ENCODE measurements around the gene NAP1L4. TPM values are rescaled to one million over a fixed set of nuclear protein-coding genes. Genes with fewer than 3 reads are reported as not detected.

The NAP1L4 gene
- total RNA-seq, 1 donor = 90.2 TPM

DNA sequence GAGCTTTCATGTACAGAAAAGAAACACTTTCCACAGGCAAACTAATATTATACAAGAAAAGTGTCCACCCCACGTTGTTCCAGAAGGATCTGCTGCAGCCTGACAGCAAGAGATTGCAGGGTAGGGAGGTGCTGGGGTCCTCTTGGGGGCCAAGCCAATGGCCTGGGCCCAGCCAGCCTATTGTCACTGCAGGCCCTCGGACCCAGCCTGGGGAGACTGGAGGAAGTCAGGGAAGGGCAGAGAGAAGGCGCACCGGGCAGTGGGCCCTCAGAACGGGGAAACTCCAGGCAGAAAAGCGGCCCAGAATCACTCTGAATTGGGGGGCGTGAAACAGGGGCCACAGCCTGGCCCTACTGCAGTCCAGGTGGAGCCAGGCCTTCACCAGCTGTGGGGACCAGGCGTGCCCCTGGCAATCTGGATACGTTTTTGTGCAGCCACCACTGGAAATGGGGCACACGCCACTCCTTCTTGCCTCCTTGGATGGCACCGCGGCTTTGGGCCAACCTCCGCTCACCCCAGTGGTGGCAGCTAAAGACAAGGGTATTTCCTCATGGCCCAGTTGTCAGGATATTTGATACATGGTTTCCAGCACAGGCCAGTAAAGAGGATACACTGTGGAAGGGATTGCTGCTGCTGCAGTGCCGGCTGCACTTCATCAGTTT, 3.9 kb upstream of the NAP1L4 start:
- no peak for DNase-seq (ENCODE audit: low read depth in 2 of 3, low spot score in 2 of 3)

DNA sequence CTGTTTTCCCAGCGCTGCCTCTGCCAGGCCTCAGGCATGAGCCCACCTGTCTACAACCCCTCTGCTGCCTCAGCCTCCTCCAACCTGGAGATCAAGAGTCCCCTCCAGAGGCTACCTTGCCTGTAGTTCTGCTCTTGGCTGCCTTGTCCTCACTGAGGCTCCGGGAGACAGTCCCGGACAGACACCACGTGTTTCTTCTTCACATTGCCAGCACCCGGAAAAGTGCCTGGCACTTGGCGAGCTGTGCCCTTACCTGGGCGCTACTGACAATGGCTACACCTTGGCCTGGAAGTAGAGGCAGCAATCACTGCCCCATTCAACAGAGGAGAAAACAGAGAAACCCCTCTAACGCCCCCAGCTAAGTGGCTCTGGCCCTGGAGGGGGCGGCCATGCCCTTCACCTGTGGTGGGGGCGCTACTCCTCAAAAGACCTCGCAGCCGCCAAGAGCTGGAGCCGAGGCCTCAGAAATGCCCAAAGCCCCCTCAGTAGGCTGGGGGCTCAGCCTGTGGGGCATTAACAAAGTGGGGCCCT, 3.0 kb upstream of the NAP1L4 start:
- no peak for DNase-seq (ENCODE audit: low read depth in 2 of 3, low spot score in 2 of 3)

DNA sequence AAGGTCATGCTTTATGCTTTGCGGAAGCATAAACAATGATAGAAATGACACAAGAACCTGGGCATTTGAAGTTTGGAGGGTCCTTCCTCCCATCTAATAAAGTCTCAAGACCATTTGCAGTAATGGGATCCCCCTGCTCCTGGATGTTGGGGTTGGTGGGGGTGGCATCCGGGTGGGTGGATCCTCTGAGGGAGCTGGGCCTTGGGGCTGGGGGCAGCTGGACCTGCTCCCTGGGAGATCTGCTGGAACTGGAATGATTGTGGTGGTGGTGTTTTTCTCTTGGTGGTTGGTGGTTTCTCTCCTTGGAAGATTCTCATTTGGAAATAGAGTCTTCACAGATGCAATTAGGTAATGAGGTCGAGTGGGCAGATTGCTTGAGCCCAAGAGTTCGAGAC, 2.2 kb upstream of the NAP1L4 start:
- no peak for DNase-seq (ENCODE audit: low read depth in 2 of 3, low spot score in 2 of 3)

DNA sequence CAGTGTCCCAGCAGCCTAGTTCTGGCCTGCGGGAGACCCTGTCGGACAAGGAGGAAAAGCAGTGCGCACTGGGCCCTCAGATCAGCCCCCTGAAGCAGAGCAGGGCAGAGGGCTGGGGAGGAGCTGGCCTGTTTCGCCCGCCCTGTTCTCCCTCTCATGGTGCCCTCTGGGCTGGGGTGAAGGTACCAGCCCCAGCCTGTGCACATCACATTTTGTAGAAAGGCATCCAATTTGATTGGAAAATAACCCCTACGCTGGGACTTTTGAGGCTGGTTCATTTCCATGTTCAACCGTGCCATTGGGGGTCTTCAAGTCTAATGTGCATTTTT, 832 bp upstream of the NAP1L4 start:
- peak in 1 of 3 donors; percentile 24 for DNase-seq (ENCODE audit: low read depth in 2 of 3, low spot score in 2 of 3)

DNA sequence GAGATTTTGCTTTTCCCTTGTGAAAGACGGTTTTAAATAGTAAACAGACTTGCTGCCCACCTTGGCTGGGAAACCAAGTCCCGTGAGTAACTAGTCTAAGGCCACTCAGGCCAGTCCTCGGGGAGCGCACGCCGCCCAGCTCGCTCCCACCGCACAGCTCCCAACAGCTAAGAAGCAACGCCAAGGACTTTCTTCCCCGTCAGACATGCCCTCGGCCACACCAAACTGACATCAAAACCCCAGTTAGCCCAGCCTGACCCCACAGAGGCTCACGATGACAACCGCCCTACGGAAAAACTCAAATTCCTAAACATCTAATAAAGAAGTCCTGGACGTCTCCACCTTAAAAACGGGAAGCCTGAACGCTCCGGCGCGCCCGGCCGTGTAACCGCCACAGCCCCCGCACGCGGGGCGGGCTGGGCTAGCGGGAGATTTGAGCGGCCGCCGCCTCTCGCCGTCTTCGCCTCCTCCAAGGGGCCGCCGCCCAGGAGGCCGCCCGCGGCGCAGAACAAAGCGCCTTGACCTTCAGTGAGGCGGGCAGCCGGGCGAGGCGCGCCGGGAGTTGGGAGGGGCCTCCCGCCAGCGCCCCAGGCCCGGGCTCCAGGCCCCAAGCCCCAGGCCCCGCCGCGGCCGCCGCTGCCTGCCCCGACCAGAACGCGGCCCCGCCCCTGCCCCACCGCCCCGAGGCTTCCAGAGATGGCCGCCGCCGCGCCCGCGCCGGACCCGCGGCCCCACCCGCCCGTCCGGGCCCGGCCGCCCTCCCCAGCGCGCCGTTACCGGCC, 486 bp downstream of the NAP1L4 start:
- peak in 2 of 3 donors; percentile 34 to 51 for DNase-seq (ENCODE audit: low read depth in 2 of 3, low spot score in 2 of 3)

DNA sequence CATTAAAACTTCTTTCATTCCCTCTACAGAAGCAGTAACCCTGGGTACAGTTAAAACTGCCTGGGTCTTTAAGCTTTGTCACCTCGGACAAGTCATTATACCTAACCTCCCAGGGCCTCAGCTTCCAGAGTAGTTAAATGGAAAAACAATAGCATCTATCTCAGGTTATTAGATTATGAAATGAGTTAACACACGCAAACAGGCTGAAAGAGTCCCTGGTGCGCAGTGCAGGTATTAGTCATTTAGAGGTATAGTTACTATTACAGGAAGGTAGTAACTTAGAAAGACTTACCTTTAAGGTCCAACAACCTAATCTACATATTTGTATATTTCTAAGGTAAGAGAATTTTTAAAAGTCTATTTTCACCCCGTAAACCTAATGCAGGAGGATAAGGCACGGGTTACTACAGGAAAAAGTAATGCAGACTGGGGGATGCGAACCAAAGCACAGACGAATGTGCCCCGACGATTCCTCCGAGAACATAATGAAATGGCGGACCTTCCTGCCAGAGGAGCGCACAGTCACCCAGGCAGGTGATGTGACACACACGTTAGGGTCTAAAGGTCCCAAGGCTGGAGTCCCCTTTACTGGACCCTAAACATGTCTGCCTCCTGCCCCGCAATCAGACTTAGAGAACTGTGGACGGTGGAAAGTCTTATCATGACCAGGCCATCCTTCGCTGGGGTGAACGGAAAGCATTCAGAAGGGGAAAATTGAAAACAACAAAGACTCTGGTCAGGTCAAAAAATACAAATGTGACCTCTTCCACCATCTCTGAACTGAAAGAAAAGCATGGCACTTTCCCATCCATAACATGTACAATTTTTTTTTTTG, 1.3 kb downstream of the NAP1L4 start:
- peak in 2 of 3 donors; percentile 12 to 22 for DNase-seq (ENCODE audit: low read depth in 2 of 3, low spot score in 2 of 3)

DNA sequence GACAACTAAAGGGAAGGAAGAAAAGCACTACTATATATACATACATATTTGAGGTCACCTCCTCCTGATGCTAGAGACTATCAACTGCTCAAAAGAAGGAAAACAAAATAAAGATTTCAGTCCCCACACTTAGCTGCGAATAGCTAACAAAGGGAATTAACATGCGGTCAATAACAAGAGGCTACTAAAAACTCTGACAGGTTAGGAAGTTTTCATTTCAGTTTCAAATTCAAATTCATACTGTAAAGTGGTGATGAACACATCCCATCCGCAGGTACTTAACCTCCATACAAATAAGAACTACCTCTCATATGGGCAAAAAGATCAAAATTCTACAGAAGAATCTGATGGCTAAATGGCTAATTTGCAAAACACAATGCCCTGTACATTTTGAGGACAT, 2.6 kb downstream of the NAP1L4 start:
- DNase-seq (ENCODE audit: low read depth in 2 of 3, low spot score in 2 of 3) = no peak

DNA sequence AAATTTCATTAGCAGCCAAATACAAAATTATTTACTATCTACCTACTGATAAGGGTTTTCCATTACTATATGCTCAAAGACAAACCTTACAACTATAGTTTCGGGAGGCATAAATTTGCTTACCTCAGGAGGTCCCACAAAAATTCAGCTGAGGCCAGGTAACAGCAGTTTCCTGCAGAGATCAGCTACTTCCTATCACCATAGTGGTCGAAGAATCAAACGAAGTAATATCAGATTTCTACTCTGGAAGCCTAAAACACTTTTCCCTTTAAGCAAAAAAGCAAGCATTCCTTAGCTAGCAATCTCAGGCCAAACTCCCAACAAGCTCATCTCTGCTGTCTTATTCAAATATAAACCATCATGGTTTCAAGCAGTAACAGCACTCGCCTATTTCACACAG, 3.1 kb downstream of the NAP1L4 start:
- no peak for DNase-seq (ENCODE audit: low read depth in 2 of 3, low spot score in 2 of 3)

DNA sequence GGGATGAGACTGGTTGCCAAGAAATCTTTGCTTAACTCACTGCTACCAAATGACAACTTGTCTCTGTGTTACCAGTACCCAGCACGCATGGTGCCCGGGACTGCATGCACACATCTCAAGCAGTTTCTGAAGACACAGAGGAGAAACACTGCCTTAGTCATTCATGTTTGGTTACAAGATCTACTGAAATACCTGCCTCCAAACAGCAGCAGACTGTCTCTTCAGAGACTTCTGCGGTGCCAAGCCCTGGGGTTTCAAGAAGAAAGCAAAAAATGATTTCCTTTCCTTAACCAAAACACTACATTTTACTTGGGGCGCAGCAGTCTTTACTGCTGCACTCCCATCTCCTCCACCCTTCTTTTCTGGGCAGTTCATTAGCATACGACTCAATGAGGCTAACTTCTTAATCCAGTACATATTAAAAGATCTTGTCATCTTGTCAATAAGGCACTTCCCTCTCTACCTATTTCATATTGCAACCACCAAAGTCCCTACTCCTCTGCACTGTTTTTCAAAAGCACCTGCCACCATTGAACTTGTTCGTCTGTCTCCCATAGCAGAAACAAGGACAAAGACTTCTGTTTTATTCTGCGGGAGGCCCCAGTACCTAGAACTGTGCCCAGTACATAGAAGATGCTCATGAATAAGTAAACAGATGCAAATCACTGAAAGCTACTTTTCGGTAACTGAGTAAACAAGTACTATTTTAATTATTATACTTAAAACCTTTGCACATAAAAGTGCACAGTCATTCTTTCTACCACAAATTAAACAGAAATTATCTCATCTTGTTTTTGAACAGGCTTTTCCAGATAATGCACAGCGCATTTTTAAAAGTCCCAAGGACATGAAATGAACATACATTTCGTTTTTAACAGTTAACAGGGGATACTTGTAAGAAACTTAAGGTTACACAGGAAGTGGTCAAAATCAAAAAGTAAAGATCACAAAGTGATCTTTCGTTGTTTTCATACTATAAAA, 4.0 kb downstream of the NAP1L4 start:
- DNase-seq (ENCODE audit: low read depth in 2 of 3, low spot score in 2 of 3) = peak; percentile 14 to 32 (median 30)

DNA sequence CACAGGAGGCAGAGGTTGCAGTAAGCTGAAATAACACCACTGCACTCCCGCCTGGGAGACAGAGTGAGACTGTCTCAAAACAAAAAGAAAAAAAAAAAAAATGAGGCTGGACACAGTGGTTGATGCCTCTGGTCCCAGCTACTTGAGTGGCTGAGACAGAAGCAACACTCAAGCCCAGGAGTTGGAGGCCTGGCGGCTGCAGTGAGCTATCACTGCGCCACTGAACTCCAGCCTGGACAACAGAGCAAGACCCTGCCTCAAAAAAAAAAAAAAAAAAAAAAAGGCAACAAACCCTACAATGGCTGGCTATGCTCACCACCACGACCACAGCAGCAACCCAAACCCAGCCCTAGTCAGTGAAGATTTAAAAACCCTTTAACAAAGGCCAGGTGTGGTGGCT, 8.2 kb downstream of the NAP1L4 start:
- DNase-seq (ENCODE audit: low read depth in 2 of 3, low spot score in 2 of 3) = no peak

DNA sequence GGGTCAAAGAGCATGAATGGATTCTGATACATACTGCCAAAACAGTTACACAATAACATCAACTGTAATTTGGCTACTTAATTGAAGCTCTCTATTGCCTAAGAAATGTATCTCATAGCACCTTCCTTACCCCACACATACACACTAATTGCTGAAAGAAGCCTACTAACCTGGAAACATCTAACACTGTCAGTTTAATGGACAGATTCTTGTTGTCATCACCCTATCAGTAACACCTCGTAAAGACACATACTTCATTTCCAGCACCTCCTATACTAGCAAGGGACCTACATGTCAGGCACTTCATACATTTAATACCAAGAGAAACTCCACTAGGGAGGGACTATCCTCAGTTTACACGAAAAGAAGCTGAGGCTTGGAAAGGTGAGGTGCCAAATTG, 9.9 kb downstream of the NAP1L4 start:
- DNase-seq (ENCODE audit: low read depth in 2 of 3, low spot score in 2 of 3) = no peak

DNA sequence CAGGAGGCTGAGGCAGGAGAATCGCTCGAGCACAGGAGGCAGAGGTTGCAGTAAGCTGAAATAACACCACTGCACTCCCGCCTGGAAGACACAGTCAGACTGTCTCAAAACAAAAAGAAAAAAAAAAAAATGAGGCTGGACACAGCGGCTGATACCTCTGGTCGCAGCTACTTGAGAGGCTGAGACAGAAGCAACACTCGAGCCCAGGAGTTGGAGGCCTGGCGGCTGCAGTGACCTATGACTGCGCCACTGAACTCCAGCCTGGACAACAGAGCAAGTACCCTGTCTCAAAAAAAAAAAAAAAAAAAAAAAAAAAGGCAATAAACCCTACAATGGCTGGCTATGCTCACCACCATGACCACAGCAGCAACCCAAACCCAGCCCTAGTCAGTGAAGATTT, 11.0 kb downstream of the NAP1L4 start:
- DNase-seq (ENCODE audit: low read depth in 2 of 3, low spot score in 2 of 3) = no peak

DNA sequence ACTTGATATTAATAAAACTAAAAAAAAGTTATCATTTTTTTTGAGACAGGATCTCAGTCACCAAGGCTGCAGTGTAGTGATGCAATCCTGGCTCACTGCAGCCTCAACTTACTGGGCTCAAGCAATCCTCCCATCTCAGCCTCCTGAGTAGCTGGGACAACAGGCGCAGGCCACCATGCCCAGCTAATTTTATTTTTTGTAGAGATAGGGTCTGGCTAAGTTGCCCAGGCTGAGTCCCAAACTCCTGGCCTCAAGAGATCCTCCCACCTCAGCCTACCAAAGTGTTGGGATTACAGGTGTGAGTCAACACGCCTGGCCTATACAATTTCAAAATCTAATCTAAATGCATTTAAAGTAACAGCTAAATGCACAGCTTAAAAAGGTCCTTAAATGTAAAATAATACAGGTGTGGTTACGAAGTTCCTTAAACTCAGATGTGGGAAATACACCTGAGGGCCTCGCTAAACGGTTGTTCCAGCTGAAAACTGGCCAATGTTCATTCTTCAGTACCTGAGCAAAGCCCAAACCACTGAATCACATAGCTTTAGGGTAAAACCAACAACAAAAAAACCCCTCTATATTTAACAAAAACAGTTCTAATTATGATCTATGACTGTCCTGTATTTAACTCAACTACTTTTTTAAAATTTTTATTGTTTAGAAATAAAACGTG, 11.8 kb downstream of the NAP1L4 start:
- DNase-seq (ENCODE audit: low read depth in 2 of 3, low spot score in 2 of 3) = no peak

DNA sequence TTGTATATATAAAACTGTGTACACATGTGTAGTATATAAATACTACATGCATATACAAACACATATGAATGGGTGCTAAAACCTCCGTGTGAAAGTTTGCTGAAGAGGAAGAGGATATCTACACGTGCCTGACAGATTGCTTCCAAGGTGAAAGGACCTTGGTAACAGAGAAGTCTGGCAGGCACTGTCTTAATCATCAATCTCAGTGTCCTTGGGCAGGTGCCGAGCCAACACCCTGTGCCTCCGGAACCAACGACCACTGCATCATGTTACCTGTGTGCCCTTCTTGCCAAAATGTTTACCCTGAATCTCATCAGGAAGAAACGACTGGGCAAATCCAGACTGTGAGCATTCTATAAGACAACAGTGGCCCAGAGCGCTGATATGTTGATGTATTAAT, 15.0 kb downstream of the NAP1L4 start:
- no peak for DNase-seq (ENCODE audit: low read depth in 2 of 3, low spot score in 2 of 3)

DNA sequence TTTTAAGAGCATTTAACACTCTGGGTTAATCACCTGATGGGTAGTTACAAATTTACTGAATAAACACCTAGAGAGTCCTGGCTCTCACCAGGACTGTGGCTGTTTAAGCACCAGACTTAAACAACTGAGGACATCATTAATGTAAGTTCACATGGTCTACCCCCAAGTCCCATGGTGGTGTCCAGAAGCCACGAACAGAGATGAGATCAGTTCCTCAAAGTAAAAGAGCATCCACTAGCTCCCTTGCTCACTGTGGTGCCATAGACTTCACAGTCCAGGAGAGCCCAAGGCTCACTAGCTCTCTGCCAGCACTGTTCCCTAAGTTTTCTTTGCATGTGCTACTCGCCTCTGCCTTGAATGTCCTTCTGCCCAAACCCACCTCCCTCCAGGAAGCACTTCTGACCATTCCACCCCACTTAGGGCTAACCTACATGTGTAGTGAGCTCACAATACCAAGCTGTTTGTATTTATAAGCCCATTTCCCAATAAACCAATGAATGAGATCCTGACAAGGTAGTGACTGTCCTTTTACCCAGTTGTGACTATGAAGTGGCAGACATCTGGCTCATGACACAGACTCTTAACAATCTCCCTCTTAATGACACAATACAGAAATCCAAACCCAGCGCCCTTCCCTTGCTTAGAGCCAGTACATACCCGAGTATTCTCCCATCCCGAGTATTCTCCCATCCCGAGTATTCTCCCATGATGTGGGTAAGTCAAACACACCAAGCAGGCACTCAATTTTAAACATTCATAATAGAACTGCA, 15.7 kb downstream of the NAP1L4 start:
- no peak for DNase-seq (ENCODE audit: low read depth in 2 of 3, low spot score in 2 of 3)

DNA sequence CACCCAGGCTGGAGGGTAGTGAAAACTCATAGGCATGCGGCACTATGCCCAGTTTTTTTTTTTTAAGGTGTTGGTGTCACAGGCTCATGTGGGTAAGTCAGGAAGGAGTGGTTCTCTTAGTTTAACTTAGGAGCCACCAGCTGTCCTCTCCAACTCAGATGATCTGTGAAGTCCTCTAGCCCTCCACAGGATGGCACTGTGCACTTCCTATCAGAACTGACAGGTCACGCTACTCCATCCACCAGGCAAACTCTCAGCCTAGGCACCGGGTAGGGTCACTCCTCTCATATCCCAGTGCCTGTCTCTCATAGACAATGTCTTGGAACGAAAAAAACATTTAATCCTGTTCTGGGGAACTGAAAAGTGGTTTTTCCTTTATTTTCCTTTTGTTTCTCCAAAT, 16.5 kb downstream of the NAP1L4 start:
- peak; percentile 10 to 73 (median 56) for DNase-seq (ENCODE audit: low read depth in 2 of 3, low spot score in 2 of 3)

DNA sequence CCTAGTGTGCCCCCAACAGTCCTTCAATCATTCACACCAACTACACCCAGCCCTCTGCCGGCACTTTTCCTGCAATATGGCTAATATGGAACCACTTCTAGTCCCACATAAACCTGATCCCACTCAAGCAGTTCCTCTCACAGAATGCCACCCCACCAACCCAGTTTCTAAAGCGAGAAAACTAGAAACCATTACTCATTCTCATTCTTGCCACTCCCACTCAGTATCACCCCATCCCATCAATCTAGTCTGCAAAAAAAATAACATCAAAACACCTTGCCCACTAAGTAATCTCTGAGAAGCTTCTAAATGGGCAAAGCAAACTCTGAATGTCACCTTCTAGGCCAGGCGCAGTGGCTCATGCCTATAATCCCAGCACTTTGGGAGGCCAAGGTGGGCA, 17.9 kb downstream of the NAP1L4 start:
- no peak for DNase-seq (ENCODE audit: low read depth in 2 of 3, low spot score in 2 of 3)

DNA sequence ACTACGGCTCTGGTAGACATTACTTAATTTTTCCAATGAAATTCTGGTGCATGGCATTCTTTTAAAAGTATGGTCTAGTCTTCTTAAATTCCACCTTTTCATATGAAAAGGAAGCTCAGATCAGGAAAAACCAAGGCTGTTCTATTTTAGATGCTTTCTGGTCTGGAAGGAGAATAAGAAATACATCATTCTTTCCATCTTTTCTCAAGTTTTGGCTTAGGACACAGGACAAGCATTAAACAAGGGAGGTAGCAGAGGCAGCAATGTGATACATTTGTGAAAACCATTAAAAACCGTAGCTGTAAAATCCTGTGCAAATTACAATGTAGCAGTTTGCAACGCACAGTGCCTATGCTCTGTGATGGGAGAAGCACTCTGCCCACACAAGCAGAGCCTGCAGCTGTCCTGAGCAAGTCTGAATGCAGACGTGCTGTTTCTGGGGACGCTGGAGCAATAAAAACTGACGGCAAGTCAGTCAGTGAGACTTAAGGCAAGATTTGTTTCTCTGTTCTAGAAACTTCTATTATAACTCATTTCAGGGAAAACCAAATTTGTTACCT, 23.7 kb downstream of the NAP1L4 start:
- DNase-seq (ENCODE audit: low read depth in 2 of 3, low spot score in 2 of 3) = no peak

DNA sequence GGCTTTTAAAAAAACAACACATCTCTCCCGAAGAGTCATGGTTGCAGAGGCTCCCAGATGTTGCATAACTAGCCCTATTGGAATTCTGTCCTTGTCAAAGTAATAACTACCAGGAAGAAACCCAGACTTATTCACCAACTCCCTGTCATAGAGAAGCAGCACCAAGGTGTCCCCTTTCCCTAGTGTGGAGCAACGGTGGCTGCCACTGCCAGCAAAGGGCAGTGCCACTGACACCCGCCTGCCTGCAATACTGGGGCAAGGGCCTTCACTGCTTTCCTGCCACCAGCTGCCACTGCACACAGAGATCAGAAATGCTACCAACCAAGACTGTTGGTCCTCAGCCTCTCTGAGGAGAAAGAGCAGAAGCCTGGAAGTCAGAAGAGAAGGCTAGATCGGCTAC, 27.3 kb downstream of the NAP1L4 start:
- DNase-seq (ENCODE audit: low read depth in 2 of 3, low spot score in 2 of 3) = no peak

Data from hematopoietic multipotent progenitor cell (in vitro differentiated cells).